Right lobe of liver (tissue), 4 donors: ENCODE data around the gene OR2F2.

Experiments
- POLR2A ChIP-seq: fragments of 450-650 bp; IDR thresholded peaks from one replicate; pipeline ENCODE4 v1.6.1; 2017; ENCODE audit warnings: antibody characterized with exemption, mild to moderate bottlenecking
- TF ChIP-seq, protein P1 (sequence below), 4 donors: fragments of 200-600 bp in 3 of 4; fragments of 450-650 bp in 1 of 4; IDR thresholded peaks; one replicate each; pipeline versions ENCODE4 v1.5.1 to v1.8.0; 2016 to 2022; ENCODE audit warnings: antibody characterized with exemption in 4 of 4, mild to moderate bottlenecking in 2 of 4
- donor health status: DM: no; HTN: no; CAD: no.
- donor health status: DM: no; HTN: no; CAD: no.
- donor health status: DM: no; HTN: yes; CAD: no.

DNA sequence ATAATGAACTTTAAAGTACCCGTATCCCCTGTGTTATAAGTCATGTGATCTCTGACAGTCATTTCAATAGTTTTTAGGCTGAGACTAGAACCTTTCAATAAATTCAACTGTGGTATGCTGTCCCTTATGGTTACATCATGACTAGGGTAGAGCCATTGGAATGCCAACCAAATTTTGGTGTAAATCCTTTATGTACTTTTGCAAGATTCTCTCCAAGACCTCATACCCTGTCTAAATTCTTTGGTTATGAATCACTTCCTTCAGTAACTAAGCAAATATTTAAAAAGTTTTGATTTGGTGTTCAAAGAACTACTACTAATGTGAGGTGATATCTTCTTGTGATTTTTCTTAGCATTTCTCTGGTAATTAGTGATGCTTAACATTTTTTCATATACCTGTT, 44.3 kb downstream of the OR2F2 start:
- TF ChIP-seq, protein P1, sequence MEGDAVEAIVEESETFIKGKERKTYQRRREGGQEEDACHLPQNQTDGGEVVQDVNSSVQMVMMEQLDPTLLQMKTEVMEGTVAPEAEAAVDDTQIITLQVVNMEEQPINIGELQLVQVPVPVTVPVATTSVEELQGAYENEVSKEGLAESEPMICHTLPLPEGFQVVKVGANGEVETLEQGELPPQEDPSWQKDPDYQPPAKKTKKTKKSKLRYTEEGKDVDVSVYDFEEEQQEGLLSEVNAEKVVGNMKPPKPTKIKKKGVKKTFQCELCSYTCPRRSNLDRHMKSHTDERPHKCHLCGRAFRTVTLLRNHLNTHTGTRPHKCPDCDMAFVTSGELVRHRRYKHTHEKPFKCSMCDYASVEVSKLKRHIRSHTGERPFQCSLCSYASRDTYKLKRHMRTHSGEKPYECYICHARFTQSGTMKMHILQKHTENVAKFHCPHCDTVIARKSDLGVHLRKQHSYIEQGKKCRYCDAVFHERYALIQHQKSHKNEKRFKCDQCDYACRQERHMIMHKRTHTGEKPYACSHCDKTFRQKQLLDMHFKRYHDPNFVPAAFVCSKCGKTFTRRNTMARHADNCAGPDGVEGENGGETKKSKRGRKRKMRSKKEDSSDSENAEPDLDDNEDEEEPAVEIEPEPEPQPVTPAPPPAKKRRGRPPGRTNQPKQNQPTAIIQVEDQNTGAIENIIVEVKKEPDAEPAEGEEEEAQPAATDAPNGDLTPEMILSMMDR (IDR thresholded peaks at IDR 0.05): no peak
- no peak for TF ChIP-seq POLR2A
